SKM-1 (cell line): Measurements from ENCODE around the gene SKIC8.
A peak's percentile ranks its signal among the peaks of the same experiment; 100 is the strongest.
"Not testable (repeated sequence)": the region's sequence is repeated elsewhere in the genome, so short reads cannot be mapped to it uniquely, and the experiment has no call there.

Source experiments
- DNase-seq: peaks from one replicate; lab custom pipeline; 2025; ENCODE audit not compliant: unreplicated experiment; lab: John Stamatoyannopoulos, UW

Gene SKIC8

GRCh38 chr15:78257681-78258080 is 41.7 kb downstream of the SKIC8 start:
- DNase-seq: no peak

- no peak for DNase-seq
Observed at GRCh38 chr15:78256044-78256437, 43.4 kb downstream of the SKIC8 start.

- DNase-seq: no peak
Observed at GRCh38 chr15:78255421-78256043, 43.9 kb downstream of the SKIC8 start.

- DNase-seq: no peak
Observed at GRCh38 chr15:78251136-78251535, 48.3 kb downstream of the SKIC8 start.

- DNase-seq: no peak
Observed at GRCh38 chr15:78249131-78249530, 50.3 kb downstream of the SKIC8 start.

- no peak for DNase-seq
Observed at GRCh38 chr15:78247911-78248310, 51.5 kb downstream of the SKIC8 start.

- not testable (repeated sequence) for DNase-seq
Observed at GRCh38 chr15:78245976-78246620, 53.3 kb downstream of the SKIC8 start.

GRCh38 chr15:78245392-78245791 is 54.0 kb downstream of the SKIC8 start:
- DNase-seq: not testable (repeated sequence)

- DNase-seq: no peak
Observed at GRCh38 chr15:78244893-78245292, 54.5 kb downstream of the SKIC8 start.

- no peak for DNase-seq
Observed at GRCh38 chr15:78244101-78244500, 55.3 kb downstream of the SKIC8 start.

- DNase-seq: no peak
Observed at GRCh38 chr15:78243491-78243941, 55.9 kb downstream of the SKIC8 start.

- DNase-seq: no peak
Observed at GRCh38 chr15:78243058-78243457, 56.4 kb downstream of the SKIC8 start.

GRCh38 chr15:78242128-78242527 is 57.3 kb downstream of the SKIC8 start:
- DNase-seq: peak; percentile 22

GRCh38 chr15:78241017-78241416 is 58.4 kb downstream of the SKIC8 start:
- DNase-seq: peak; percentile 75

GRCh38 chr15:78239811-78240210 is 59.6 kb downstream of the SKIC8 start:
- DNase-seq: no peak

- DNase-seq: no peak
Observed at GRCh38 chr15:78237146-78237545, 62.3 kb downstream of the SKIC8 start.

GRCh38 chr15:78236491-78236890 is 62.9 kb downstream of the SKIC8 start:
- DNase-seq: no peak

GRCh38 chr15:78234515-78235040 is 64.8 kb downstream of the SKIC8 start, which contains the start of gene ACSBG1:
Gene ACSBG1, minus strand, starts transcription at chr15:78234565. Its CDS starts 64 bp downstream, at chr15:78234501.
- no peak for DNase-seq

- no peak for DNase-seq
Observed at GRCh38 chr15:78233496-78233895, 65.9 kb downstream of the SKIC8 start.
